ENCODE data around the gene HPSE2. TPM values are rescaled to one million over a fixed set of nuclear protein-coding genes. Genes with fewer than 3 reads are reported as not detected.

The HPSE2 gene
- total and polyA plus RNA-seq, 2 of the 8 experiments (the other 6 are each of a cell fraction or from before 2014, with no cell fraction given), result 0.41 to 0.58 TPM

DNA sequence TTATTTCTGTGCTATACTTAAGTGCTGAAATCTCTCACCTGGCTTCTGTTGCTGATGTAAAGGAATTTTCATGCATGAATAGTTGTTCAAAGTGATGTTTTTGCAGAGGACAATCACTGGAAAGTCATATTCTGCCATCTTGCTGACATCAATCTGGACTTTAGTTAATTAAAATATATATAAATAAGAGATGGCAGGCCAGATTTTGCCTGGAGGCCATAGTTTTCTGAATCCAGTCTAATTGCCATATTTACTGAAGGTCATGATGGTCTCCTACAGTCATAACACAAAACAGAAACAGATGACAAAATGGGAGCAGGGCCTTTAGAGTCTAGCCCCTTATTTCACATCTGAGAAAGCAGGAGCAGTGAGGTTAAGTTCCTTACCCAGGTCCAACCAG is 228.2 kb downstream of the HPSE2 start (continued):
- TF ChIP-seq, protein P1, sequence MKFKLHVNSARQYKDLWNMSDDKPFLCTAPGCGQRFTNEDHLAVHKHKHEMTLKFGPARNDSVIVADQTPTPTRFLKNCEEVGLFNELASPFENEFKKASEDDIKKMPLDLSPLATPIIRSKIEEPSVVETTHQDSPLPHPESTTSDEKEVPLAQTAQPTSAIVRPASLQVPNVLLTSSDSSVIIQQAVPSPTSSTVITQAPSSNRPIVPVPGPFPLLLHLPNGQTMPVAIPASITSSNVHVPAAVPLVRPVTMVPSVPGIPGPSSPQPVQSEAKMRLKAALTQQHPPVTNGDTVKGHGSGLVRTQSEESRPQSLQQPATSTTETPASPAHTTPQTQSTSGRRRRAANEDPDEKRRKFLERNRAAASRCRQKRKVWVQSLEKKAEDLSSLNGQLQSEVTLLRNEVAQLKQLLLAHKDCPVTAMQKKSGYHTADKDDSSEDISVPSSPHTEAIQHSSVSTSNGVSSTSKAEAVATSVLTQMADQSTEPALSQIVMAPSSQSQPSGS (IDR thresholded peaks at IDR 0.05; ENCODE audit: low read length), result no peak

All from H1 (cell line).